22Rv1 (cell line): ENCODE results near the gene VANGL2.

ENCODE experiments used
- ZFX ChIP-seq: fragments of 450-650 bp; IDR thresholded peaks from 2 replicates; pipeline ENCODE4 v1.6.1; 2017; ENCODE audit warnings: antibody characterized with exemption, borderline replicate concordance
- TF ChIP-seq, protein P1 (sequence below): fragments of 450-650 bp; IDR thresholded peaks from 2 replicates; pipeline ENCODE4 v1.5.1; 2017; ENCODE audit warnings: mild to moderate bottlenecking

DNA sequence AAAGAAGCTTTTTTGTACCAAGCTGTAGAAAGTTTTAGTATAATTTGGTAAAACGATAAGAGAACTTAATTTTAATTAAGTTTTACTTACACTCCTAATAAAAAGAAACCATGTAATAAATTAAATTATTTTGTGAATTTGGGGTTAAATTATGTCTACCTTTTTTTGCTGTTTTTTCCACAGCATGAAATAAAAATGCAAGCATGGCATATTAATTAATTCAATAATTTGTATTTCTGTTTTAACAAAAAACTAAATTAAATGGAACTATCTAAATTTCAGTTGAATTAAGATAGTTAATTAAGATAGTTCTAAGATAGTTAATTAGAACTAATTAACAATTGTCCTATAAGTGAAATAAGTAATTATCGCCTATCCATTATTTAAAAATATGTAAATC, 39.4 kb downstream of the VANGL2 start:
- TF ChIP-seq, protein P1, sequence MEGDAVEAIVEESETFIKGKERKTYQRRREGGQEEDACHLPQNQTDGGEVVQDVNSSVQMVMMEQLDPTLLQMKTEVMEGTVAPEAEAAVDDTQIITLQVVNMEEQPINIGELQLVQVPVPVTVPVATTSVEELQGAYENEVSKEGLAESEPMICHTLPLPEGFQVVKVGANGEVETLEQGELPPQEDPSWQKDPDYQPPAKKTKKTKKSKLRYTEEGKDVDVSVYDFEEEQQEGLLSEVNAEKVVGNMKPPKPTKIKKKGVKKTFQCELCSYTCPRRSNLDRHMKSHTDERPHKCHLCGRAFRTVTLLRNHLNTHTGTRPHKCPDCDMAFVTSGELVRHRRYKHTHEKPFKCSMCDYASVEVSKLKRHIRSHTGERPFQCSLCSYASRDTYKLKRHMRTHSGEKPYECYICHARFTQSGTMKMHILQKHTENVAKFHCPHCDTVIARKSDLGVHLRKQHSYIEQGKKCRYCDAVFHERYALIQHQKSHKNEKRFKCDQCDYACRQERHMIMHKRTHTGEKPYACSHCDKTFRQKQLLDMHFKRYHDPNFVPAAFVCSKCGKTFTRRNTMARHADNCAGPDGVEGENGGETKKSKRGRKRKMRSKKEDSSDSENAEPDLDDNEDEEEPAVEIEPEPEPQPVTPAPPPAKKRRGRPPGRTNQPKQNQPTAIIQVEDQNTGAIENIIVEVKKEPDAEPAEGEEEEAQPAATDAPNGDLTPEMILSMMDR, result no peak
- TF ChIP-seq ZFX, result no peak
